Lower lobe of right lung (tissue), 2 donors: ENCODE measurements around the gene DAP3. TPM values are rescaled to one million over a fixed set of nuclear protein-coding genes. Genes with fewer than 3 reads are reported as not detected.
"Not testable (repeated sequence)": the region's sequence is repeated elsewhere in the genome, so short reads cannot be mapped to it uniquely, and the experiment has no call there.

Experiments
- ATAC-seq, 2 donors: fragments of 200-7000 bp; cut with Tn5 transposase; one replicate each; pipeline ENCODE4 v1.9.1; 2020 to 2022; ENCODE audit warnings: mild to moderate bottlenecking in 2 of 2, moderate library complexity in 2 of 2
- DNase-seq: peaks from one replicate; pipeline ENCODE4 v3.0.0-alpha.2; 2020
- H3K27ac ChIP-seq: fragments of 200-600 bp; one replicate; pipeline ENCODE4 v1.8.0; 2022
- H3K27me3 ChIP-seq: fragments of 200-600 bp; one replicate; pipeline ENCODE4 v1.8.0; 2022; ENCODE audit warnings: low read depth
- H3K36me3 ChIP-seq: fragments of 200-600 bp; one replicate; pipeline ENCODE4 v1.8.0; 2022; ENCODE audit warnings: mild to moderate bottlenecking
- H3K4me1 ChIP-seq: fragments of 200-600 bp; one replicate; pipeline ENCODE4 v1.8.0; 2022
- H3K4me3 ChIP-seq: fragments of 200-600 bp; one replicate; pipeline ENCODE4 v1.8.0; 2022; ENCODE audit warnings: mild to moderate bottlenecking
- H3K9me3 ChIP-seq: fragments of 200-600 bp; one replicate; pipeline ENCODE4 v1.8.0; 2022
- CTCF ChIP-seq: fragments of 200-600 bp; IDR thresholded peaks from one replicate; pipeline ENCODE4 v1.8.0; 2022; ENCODE audit warnings: antibody characterized with exemption, mild to moderate bottlenecking
- intact Hi-C: fragments of 100-400 bp; cut with DNase I; formaldehyde crosslinking; loops from one replicate; pipeline ENCODE4 v1.11.0; 2022
- total RNA-seq: library from RNA; stranded (reverse); fragmentation: NEBNext Ultra II Directional; extraction: Animal tissue kit (Norgen Biotek cat#: 25700); gene quantifications from one replicate; pipeline ENCODE4 v1.2.1, GENCODE V29; 2021
- donor health status: DM: no; HTN: yes; CAD: no; lungs with severe emphysema.

Gene DAP3
- total RNA-seq, 1 donor from 2014 or later = 77.7 TPM

GRCh38 chr1:155706139-155706538 is 17.2 kb downstream of the DAP3 start:
- H3K4me3 ChIP-seq = no peak overlapping the region
- no peak overlapping the region for H3K27ac ChIP-seq
- peaks cover 8% of the 10 kb centered on the region for H3K36me3 ChIP-seq
- no peak for TF ChIP-seq CTCF
- DNase-seq (no peak), ATAC-seq (peak in 1 of 2 donors; percentile 32)
- no peaks in the 10 kb centered on the region for H3K27me3 ChIP-seq
- H3K4me1 ChIP-seq = no peaks in the 10 kb centered on the region
- no peaks in the 10 kb centered on the region for H3K9me3 ChIP-seq
- intact Hi-C loops = no loop called here

- Histone ChIP-seq H3K9me3 (no peaks in the 10 kb centered on the region), H3K36me3 (peaks cover 21% of the 10 kb centered on the region), H3K27me3 (no peaks in the 10 kb centered on the region), H3K4me3 (no peak overlapping the region), H3K27ac (no peak overlapping the region), H3K4me1 (no peaks in the 10 kb centered on the region)
- no peak for TF ChIP-seq CTCF
- DNase-seq (no peak), ATAC-seq (no peak)
- intact Hi-C loops = no loop called here
Observed at GRCh38 chr1:155709391-155709790, 20.5 kb downstream of the DAP3 start.

- H3K36me3 ChIP-seq = peaks cover 24% of the 10 kb centered on the region
- intact Hi-C loops, H3K27me3 ChIP-seq, ATAC-seq, H3K9me3 ChIP-seq, H3K4me3 ChIP-seq, DNase-seq, H3K4me1 ChIP-seq, H3K27ac ChIP-seq: not testable (repeated sequence)
Observed at GRCh38 chr1:155711457-155711856, 22.6 kb downstream of the DAP3 start.

- ATAC-seq, DNase-seq, H3K27me3 ChIP-seq, H3K4me3 ChIP-seq, H3K27ac ChIP-seq, H3K9me3 ChIP-seq, H3K4me1 ChIP-seq, intact Hi-C loops: not testable (repeated sequence)
- H3K36me3 ChIP-seq = peaks cover 31% of the 10 kb centered on the region
Observed at GRCh38 chr1:155712636-155713035, 23.7 kb downstream of the DAP3 start.

- Histone ChIP-seq H3K4me3 (no peak overlapping the region), H3K27me3 (no peaks in the 10 kb centered on the region), H3K9me3 (no peaks in the 10 kb centered on the region), H3K4me1 (no peaks in the 10 kb centered on the region), H3K27ac (no peak overlapping the region), H3K36me3 (peaks cover 35% of the 10 kb centered on the region)
- DNase-seq (no peak), ATAC-seq (no peak)
- TF ChIP-seq CTCF = no peak
- intact Hi-C loops = no loop called here
Observed at GRCh38 chr1:155713075-155713474, 24.2 kb downstream of the DAP3 start.

- H3K4me3 ChIP-seq, ATAC-seq, H3K27me3 ChIP-seq, H3K4me1 ChIP-seq, H3K27ac ChIP-seq, DNase-seq, intact Hi-C loops, H3K9me3 ChIP-seq: not testable (repeated sequence)
- peaks cover 50% of the 10 kb centered on the region for H3K36me3 ChIP-seq
Observed at GRCh38 chr1:155715056-155715455, 26.2 kb downstream of the DAP3 start.

- DNase-seq = no peak
- intact Hi-C loops = no loop called here
- H3K27me3 ChIP-seq = no peaks in the 10 kb centered on the region
- H3K27ac ChIP-seq = no peak overlapping the region
- H3K36me3 ChIP-seq = peaks cover 48% of the 10 kb centered on the region
- no peaks in the 10 kb centered on the region for H3K9me3 ChIP-seq
- ATAC-seq = no peak
- no peak overlapping the region for H3K4me3 ChIP-seq
- no peak for TF ChIP-seq CTCF
- no peaks in the 10 kb centered on the region for H3K4me1 ChIP-seq
Observed at GRCh38 chr1:155715777-155716176, 26.9 kb downstream of the DAP3 start.
